ENCODE measurements around the gene DUSP28.
"Not testable (repeated sequence)": the region's sequence is repeated elsewhere in the genome, so short reads cannot be mapped to it uniquely, and the experiment has no call there.

Gene DUSP28

GRCh38 chr2:240538031-240538780 is 22.0 kb upstream of the DUSP28 start:
- H4K91ac ChIP-seq (ENCODE audit: low read length), result no peak overlapping the region
- H3K79me1 ChIP-seq (replicated peaks; ENCODE audit: low read length, poor library complexity, severe bottlenecking), result peaks cover 15% of the 10 kb centered on the region
- no peak overlapping the region for H3K14ac ChIP-seq (ENCODE audit: low read length in 2 of 2)
- H3K36me3 ChIP-seq (ENCODE audit: control insufficient read depth in 1 of 2, insufficient read depth in 2 of 2, low read depth in 1 of 2, low read length in 2 of 2), result peaks cover 17 to 40% of the 10 kb centered on the region in 2 experiments
- H3K4me3 ChIP-seq (ENCODE audit: insufficient read depth in 1 of 2, low read depth in 1 of 2, low read length in 2 of 2), result no peak overlapping the region
- 99% methylated on average over 30 of the region's 43 CpGs for WGBS
- H3K9ac ChIP-seq (ENCODE audit: low read length), result no peak overlapping the region
- H3K18ac ChIP-seq (ENCODE audit: low read depth in 1 of 2, low read length in 2 of 2), result no peak overlapping the region
- no peak overlapping the region for H2AFZ ChIP-seq (ENCODE audit: low read depth, low read length)
- H2BK5ac ChIP-seq (ENCODE audit: low read depth, low read length, poor library complexity, severe bottlenecking), result no peak overlapping the region
- no peaks in the 10 kb centered on the region for H3K27me3 ChIP-seq (ENCODE audit: control insufficient read depth in 1 of 2, insufficient read depth in 1 of 2, low read length in 2 of 2)
- no peak overlapping the region for H3K4me2 ChIP-seq (ENCODE audit: low read length, poor library complexity, severe bottlenecking)
- H2BK15ac ChIP-seq (ENCODE audit: low read depth, poor library complexity, severe bottlenecking), result no peak overlapping the region
- H3K4me1 ChIP-seq (ENCODE audit: control insufficient read depth, insufficient read depth, low read depth, low read length), result no peaks in the 10 kb centered on the region
- peaks cover 6% of the 10 kb centered on the region for H3K9me3 ChIP-seq (ENCODE audit: control insufficient read depth, low read length)
- no peak for DNase-seq
- H3K4ac ChIP-seq (ENCODE audit: low read depth in 1 of 2, low read length in 2 of 2), result no peak overlapping the region
- H4K8ac ChIP-seq (ENCODE audit: low read length), result no peak overlapping the region
- H3K23ac ChIP-seq (ENCODE audit: low read length in 2 of 2), result no peak overlapping the region
- H3K27ac ChIP-seq (ENCODE audit: low read length, poor library complexity, severe bottlenecking), result no peak overlapping the region
- H2BK12ac ChIP-seq (ENCODE audit: low read length in 2 of 2), result no peak overlapping the region
- no peak overlapping the region for H2AK5ac ChIP-seq (ENCODE audit: low read length, severe bottlenecking)
- no peak overlapping the region for H2BK120ac ChIP-seq (ENCODE audit: low read depth, low read length)

- WGBS, result 97% methylated on average over 17 of the region's 17 CpGs
- peaks cover 14% of the 10 kb centered on the region for H3K79me1 ChIP-seq (replicated peaks; ENCODE audit: low read length, poor library complexity, severe bottlenecking)
- H3K9ac ChIP-seq (ENCODE audit: low read length), result not testable (repeated sequence)
Observed at GRCh38 chr2:240539101-240539500, 21.1 kb upstream of the DUSP28 start.

GRCh38 chr2:240539906-240540305 is 20.3 kb upstream of the DUSP28 start:
- Histone ChIP-seq H2AFZ (ENCODE audit: low read depth, low read length) (no peak overlapping the region), H4K8ac (ENCODE audit: low read length) (no peak overlapping the region), H3K4me2 (ENCODE audit: low read length, poor library complexity, severe bottlenecking) (no peak overlapping the region), H3K27ac (ENCODE audit: low read length, poor library complexity, severe bottlenecking) (no peak overlapping the region), H3K4ac (ENCODE audit: low read depth in 1 of 2, low read length in 2 of 2) (no peak overlapping the region), H3K14ac (ENCODE audit: low read length in 2 of 2) (no peak overlapping the region), H3K18ac (ENCODE audit: low read depth in 1 of 2, low read length in 2 of 2) (no peak overlapping the region), H2BK12ac (ENCODE audit: low read length in 2 of 2) (no peak overlapping the region), H2BK15ac (ENCODE audit: low read depth, poor library complexity, severe bottlenecking) (no peak overlapping the region), H3K9ac (ENCODE audit: low read length) (no peak overlapping the region), H4K91ac (ENCODE audit: low read length) (no peak overlapping the region), H3K27me3 (ENCODE audit: control insufficient read depth in 1 of 2, insufficient read depth in 1 of 2, low read length in 2 of 2) (no peaks in the 10 kb centered on the region), H3K23ac (ENCODE audit: low read length in 2 of 2) (no peak overlapping the region), H3K36me3 (ENCODE audit: control insufficient read depth in 1 of 2, insufficient read depth in 2 of 2, low read depth in 1 of 2, low read length in 2 of 2) (peaks cover 14 to 37% of the 10 kb centered on the region in 2 experiments), H2BK5ac (ENCODE audit: low read depth, low read length, poor library complexity, severe bottlenecking) (no peak overlapping the region), H3K9me3 (ENCODE audit: control insufficient read depth, low read length) (no peaks in the 10 kb centered on the region), H3K4me1 (ENCODE audit: control insufficient read depth, insufficient read depth, low read depth, low read length) (no peaks in the 10 kb centered on the region), H2BK120ac (ENCODE audit: low read depth, low read length) (no peak overlapping the region), H2AK5ac (ENCODE audit: low read length, severe bottlenecking) (no peak overlapping the region), H3K79me1 (replicated peaks; ENCODE audit: low read length, poor library complexity, severe bottlenecking) (peaks cover 10% of the 10 kb centered on the region), H3K4me3 (ENCODE audit: insufficient read depth in 1 of 2, low read depth in 1 of 2, low read length in 2 of 2) (no peak overlapping the region)
- DNase-seq, result no peak

More at GRCh38 chr2:240539101-240539500, 21.1 kb upstream of the DUSP28 start:
- H3K27me3 ChIP-seq (ENCODE audit: control insufficient read depth in 1 of 2, insufficient read depth in 1 of 2, low read length in 2 of 2); H2BK15ac ChIP-seq (ENCODE audit: low read depth, poor library complexity, severe bottlenecking); H2AFZ ChIP-seq (ENCODE audit: low read depth, low read length); H4K8ac ChIP-seq (ENCODE audit: low read length); H3K4ac ChIP-seq (ENCODE audit: low read depth in 1 of 2, low read length in 2 of 2); H3K14ac ChIP-seq (ENCODE audit: low read length in 2 of 2); H3K4me3 ChIP-seq (ENCODE audit: insufficient read depth in 1 of 2, low read depth in 1 of 2, low read length in 2 of 2); H3K27ac ChIP-seq (ENCODE audit: low read length, poor library complexity, severe bottlenecking); H4K91ac ChIP-seq (ENCODE audit: low read length); DNase-seq; H2AK5ac ChIP-seq (ENCODE audit: low read length, severe bottlenecking); H3K9me3 ChIP-seq (ENCODE audit: control insufficient read depth, low read length); H3K4me2 ChIP-seq (ENCODE audit: low read length, poor library complexity, severe bottlenecking); H2BK120ac ChIP-seq (ENCODE audit: low read depth, low read length); H2BK12ac ChIP-seq (ENCODE audit: low read length in 2 of 2); H3K18ac ChIP-seq (ENCODE audit: low read depth in 1 of 2, low read length in 2 of 2); H2BK5ac ChIP-seq (ENCODE audit: low read depth, low read length, poor library complexity, severe bottlenecking); H3K23ac ChIP-seq (ENCODE audit: low read length in 2 of 2); H3K4me1 ChIP-seq (ENCODE audit: control insufficient read depth, insufficient read depth, low read depth, low read length): not testable (repeated sequence)
- peaks cover 17 to 40% of the 10 kb centered on the region in 2 experiments for H3K36me3 ChIP-seq (ENCODE audit: control insufficient read depth in 1 of 2, insufficient read depth in 2 of 2, low read depth in 1 of 2, low read length in 2 of 2)

GRCh38 chr2:240551288-240551687 is 8.9 kb upstream of the DUSP28 start:
- 92% methylated on average over 4 of the region's 4 CpGs for WGBS

More at GRCh38 chr2:240551288-240551687, 8.9 kb upstream of the DUSP28 start:
- no peak for DNase-seq
- H3K4me3 ChIP-seq (ENCODE audit: insufficient read depth in 1 of 2, low read depth in 1 of 2, low read length in 2 of 2), result no peak overlapping the region
- H3K27ac ChIP-seq (ENCODE audit: low read length, poor library complexity, severe bottlenecking), result no peak overlapping the region
- peaks cover 9% of the 10 kb centered on the region for H3K4me1 ChIP-seq (ENCODE audit: control insufficient read depth, insufficient read depth, low read depth, low read length)
- H3K14ac ChIP-seq (ENCODE audit: low read length in 2 of 2), result no peak overlapping the region
- H3K23ac ChIP-seq (ENCODE audit: low read length in 2 of 2), result no peak overlapping the region
- H2AFZ ChIP-seq (ENCODE audit: low read depth, low read length), result no peak overlapping the region
- no peak overlapping the region for H2BK120ac ChIP-seq (ENCODE audit: low read depth, low read length)
- H3K79me1 ChIP-seq (replicated peaks; ENCODE audit: low read length, poor library complexity, severe bottlenecking), result peaks cover 34% of the 10 kb centered on the region
- H3K18ac ChIP-seq (ENCODE audit: low read depth in 1 of 2, low read length in 2 of 2), result no peak overlapping the region
- no peak overlapping the region for H3K4ac ChIP-seq (ENCODE audit: low read depth in 1 of 2, low read length in 2 of 2)
- no peak overlapping the region for H2AK5ac ChIP-seq (ENCODE audit: low read length, severe bottlenecking)
- no peak overlapping the region for H4K8ac ChIP-seq (ENCODE audit: low read length)
- no peaks in the 10 kb centered on the region for H3K9me3 ChIP-seq (ENCODE audit: control insufficient read depth, low read length)
- no peaks in the 10 kb centered on the region for H3K27me3 ChIP-seq (ENCODE audit: control insufficient read depth in 1 of 2, insufficient read depth in 1 of 2, low read length in 2 of 2)
- no peak overlapping the region for H2BK12ac ChIP-seq (ENCODE audit: low read length in 2 of 2)
- no peak overlapping the region for H4K91ac ChIP-seq (ENCODE audit: low read length)
- no peak overlapping the region for H3K9ac ChIP-seq (ENCODE audit: low read length)
- H3K4me2 ChIP-seq (ENCODE audit: low read length, poor library complexity, severe bottlenecking), result no peak overlapping the region
- H2BK5ac ChIP-seq (ENCODE audit: low read depth, low read length, poor library complexity, severe bottlenecking), result no peak overlapping the region
- H3K36me3 ChIP-seq (ENCODE audit: control insufficient read depth in 1 of 2, insufficient read depth in 2 of 2, low read depth in 1 of 2, low read length in 2 of 2), result peaks cover 29 to 30% of the 10 kb centered on the region in 2 experiments
- no peak overlapping the region for H2BK15ac ChIP-seq (ENCODE audit: low read depth, poor library complexity, severe bottlenecking)
